Measurements from ENCODE around the gene UEVLD. TPM values are rescaled to one million over a fixed set of nuclear protein-coding genes. Genes with fewer than 3 reads are reported as not detected.

Gene UEVLD
- total RNA-seq, 8 experiments from 2014 or later, result 6.3 to 39.6 (median 17.4) TPM

DNA sequence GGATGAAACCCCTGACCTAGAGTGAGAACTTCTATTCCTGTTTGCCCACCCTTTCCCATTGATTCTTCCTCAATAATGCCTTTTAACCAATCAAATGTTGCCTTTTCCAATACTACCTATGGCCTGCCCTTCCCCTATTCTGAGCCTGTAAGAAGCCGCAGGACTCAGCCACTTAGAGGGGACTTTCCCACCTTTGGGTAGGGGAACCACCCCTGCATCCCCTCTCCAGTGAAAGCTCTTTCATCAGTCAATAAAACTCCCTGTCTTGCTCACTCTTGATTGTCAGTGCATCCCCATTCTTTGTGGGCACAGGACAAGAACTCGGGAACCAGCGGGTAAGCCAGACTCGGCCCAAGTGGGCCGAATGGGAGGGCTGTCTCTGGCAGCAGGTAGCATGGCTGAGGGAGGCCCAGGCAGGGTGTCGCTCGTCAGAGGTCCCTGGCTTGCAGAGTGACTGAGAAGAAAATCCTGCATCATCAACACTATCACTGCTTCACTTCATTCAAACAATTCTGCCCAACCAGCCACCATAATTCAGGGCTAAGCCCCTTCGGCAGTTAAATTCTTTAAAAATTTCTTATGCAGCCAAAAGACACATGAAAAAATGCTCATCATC lies 102.5 kb downstream of the UEVLD start:
- no peak for ATAC-seq (replicated peaks in 6 of 8)
- no peak overlapping the region for H3K27ac ChIP-seq
- H3K4me3 ChIP-seq, result no peak overlapping the region
- 96 to 100% (median 100%) methylated on average over 1 to 5 of the region's 8 CpGs; no CpG with 5 or more reads in 4 of the 10 experiments for WGBS, 10 experiments
- in situ Hi-C loops (cut with MboI; ENCODE audit: low pct_unique_long_range_greater_than_20kb in 2 of 9, low sequenced_read_pairs in 9 of 9, unreplicated experiment in 9 of 9), result no loop called here
- no peaks in the 10 kb centered on the region for H3K4me1 ChIP-seq (replicated peaks in 1 of 2)

Other genes with a start within 250 kb of the UEVLD start
- gene LDHA, start 194.2 kb downstream of the UEVLD start, total RNA-seq, result 100 to 1,000 TPM; 227 to 767 (median 525) TPM
- gene LDHC, start 176.4 kb downstream of the UEVLD start, total RNA-seq, result 1 to 10 TPM in 1 of 8 experiments, not detected in 7; 2.4 TPM
- gene LDHAL6A, start 132.9 kb downstream of the UEVLD start, total RNA-seq, result under 1 TPM; 0.09 to 0.91 (median 0.29) TPM
- 100 to 1,000 TPM in 1 of 8 experiments, 10 to 100 TPM in 7; 57.3 to 100 (median 86.0) TPM for gene TSG101, start 61.8 kb downstream of the UEVLD start, total RNA-seq
- gene MISFA, start 11.1 kb upstream of the UEVLD start, total RNA-seq, result 10 to 100 TPM in 2 of 8 experiments, 1 to 10 TPM in 5, under 1 TPM in 1; 0.78 to 10.2 (median 2.0) TPM
- gene SPTY2D1, start 45.6 kb upstream of the UEVLD start, total RNA-seq, result 10 to 100 TPM; 11.2 to 27.0 (median 16.5) TPM
- 10 to 100 TPM in 3 of 8 experiments, 1 to 10 TPM in 5; 1.5 to 22.0 (median 4.0) TPM for gene TMEM86A, start 110.0 kb upstream of the UEVLD start, total RNA-seq
- 1 to 10 TPM in 3 of 8 experiments, under 1 TPM in 5; 0.05 to 2.4 (median 0.86) TPM for gene IGSF22, start 137.5 kb upstream of the UEVLD start, total RNA-seq
- 10 to 100 TPM in 3 of 8 experiments, 1 to 10 TPM in 2, under 1 TPM in 3; 0.15 to 22.2 (median 6.1) TPM for gene PTPN5, start 203.1 kb upstream of the UEVLD start, total RNA-seq